VCaP (cell line): ENCODE data around the gene ACP5.

Source experiments
- H3K27ac ChIP-seq: fragments of 450-650 bp; 2 replicates; pipeline ENCODE4 v1.5.1; 2017
- CTCF ChIP-seq: fragments of 450-650 bp; conservative IDR thresholded peaks from 2 replicates; pipeline ENCODE4 v1.5.1; 2017; ENCODE audit warnings: mild to moderate bottlenecking, moderate library complexity

Gene ACP5

GRCh38 chr19:11587975-11588631, 10.7 kb upstream of the ACP5 start:
- H3K27ac ChIP-seq = peak overlapping the region; percentile 38
- TF ChIP-seq CTCF = peak; percentile 53

- TF ChIP-seq CTCF = peak; percentile 81
- peak overlapping the region; percentile 38 for H3K27ac ChIP-seq
Measured at GRCh38 chr19:11587302-11587974, 10.0 kb upstream of the ACP5 start.

- no peak for TF ChIP-seq CTCF
- H3K27ac ChIP-seq = no peak overlapping the region
Measured at GRCh38 chr19:11586331-11586730, 8.9 kb upstream of the ACP5 start.

GRCh38 chr19:11581740-11582139, 4.3 kb upstream of the ACP5 start:
- H3K27ac ChIP-seq = peak overlapping the region; percentile 90
- no peak for TF ChIP-seq CTCF

GRCh38 chr19:11580116-11580515, 2.7 kb upstream of the ACP5 start:
- TF ChIP-seq CTCF = no peak
- H3K27ac ChIP-seq = peak overlapping the region; percentile 90; the same call in 1 of the 2 replicates

GRCh38 chr19:11578258-11579142, 1.1 kb upstream of the ACP5 start:
- no peak for TF ChIP-seq CTCF
- H3K27ac ChIP-seq = no peak overlapping the region; the same call in 1 of the 2 replicates

GRCh38 chr19:11576227-11576626, 1.2 kb downstream of the ACP5 start:
- TF ChIP-seq CTCF = no peak
- H3K27ac ChIP-seq = no peak overlapping the region
